ENCODE measurements around the gene OSBPL6.

The OSBPL6 gene

GRCh38 chr2:178199334-178199733 lies 5.0 kb downstream of the OSBPL6 start:
- no peak for DNase-seq

DNA sequence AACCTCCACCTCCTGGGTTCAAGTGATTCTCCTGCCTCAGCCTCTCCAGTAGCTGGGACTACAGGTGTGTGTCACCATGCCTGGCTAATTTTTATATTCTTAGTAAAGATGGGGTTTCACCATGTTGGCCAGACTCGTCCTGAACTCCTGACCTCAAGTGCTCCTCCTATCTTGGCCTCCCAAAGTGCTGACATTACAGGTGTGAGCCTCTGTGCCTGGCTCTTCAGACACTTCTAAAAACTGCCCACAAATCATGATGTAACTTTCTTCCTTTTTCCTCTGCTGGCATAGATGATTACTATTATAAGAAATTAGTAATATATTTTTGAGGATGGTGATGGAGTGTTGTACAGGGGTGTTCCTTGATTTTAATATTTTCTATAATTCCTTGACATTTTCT lies 6.0 kb downstream of the OSBPL6 start:
- DNase-seq = no peak

- DNase-seq = no peak
Measured at GRCh38 chr2:178202927-178203326, 8.6 kb downstream of the OSBPL6 start.

DNA sequence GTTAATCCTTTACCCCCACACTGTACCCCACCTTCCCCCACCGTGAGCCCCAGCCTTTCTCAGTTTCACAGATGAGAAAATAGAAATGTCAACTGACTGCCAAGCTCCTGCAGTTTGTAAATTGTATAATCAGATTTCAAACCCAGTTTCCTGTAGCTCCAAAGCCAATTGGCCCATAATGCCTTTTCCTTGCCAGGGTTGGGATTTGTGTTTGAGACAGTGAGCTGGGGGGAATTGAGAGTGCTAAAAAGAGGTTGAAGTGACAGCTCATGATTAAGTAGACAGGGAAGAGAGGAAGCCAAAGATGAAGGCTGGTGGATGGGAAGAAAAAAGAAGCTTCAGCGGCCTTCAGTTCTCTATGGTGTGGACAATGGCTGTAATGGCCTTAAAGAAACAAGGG lies 10.7 kb downstream of the OSBPL6 start:
- no peak for DNase-seq

- DNase-seq = peak; percentile 79
Measured at GRCh38 chr2:178205853-178206521, 11.7 kb downstream of the OSBPL6 start.

DNA sequence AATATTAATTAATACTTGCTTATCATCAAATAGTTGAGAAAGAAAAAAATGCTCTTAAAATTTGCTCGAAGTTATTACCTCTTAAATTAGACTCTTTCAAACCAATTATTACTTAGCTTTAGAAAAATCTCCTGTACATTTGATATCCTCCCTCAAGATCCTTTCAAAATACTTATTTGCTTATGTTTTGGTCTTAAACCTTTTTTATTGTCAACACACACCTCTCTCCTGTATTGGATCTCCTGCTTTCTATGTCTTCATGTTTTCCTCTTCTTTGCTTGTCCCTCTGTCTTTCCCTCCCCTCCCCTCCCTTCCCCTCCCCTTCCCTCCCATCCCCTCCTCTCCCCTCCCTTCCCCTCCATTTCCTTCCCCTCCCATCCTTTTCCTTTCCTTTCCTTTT lies 14.0 kb downstream of the OSBPL6 start:
- no peak for DNase-seq

DNA sequence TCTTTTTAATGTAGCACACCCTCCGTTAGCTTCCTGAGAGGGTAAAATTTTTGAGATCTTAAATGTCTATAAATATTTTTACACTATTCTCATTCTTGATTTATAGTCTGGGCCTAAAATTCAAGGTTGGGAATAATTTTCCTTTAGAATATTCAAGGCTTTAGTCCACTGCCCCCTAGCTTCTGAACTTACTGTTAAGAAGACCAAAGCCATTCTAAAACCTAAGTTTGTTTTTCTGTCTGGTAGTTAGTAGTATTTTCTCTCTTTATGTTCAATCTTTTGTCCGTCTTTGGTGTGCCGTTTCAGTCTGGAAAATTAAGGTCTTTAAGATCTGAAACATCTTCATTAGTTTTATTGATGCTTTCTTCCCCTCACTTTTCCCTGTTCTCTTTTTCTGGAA lies 14.5 kb downstream of the OSBPL6 start:
- peak; percentile 49 for DNase-seq

GRCh38 chr2:178211460-178211859 lies 17.1 kb downstream of the OSBPL6 start:
- no peak for DNase-seq

DNA sequence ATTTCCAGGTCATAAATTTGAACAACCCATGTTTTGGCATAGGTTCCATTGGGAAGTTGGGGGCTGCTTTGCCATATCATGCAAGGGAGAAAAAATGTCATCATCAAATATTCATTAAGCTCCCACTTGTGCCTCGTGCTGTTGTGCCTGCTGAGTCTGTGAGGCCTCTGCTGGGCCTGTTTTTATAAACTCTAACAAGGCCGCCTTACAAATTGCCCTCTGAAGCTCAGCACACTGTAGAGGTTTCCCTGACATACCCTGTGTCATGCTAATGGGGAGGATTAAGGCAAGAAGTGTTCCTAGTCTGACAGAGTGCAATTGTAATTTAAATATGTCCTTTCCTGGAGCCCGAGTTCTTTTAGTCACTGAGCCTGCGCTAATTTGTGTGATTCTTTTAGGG lies 17.6 kb downstream of the OSBPL6 start:
- DNase-seq = no peak

DNA sequence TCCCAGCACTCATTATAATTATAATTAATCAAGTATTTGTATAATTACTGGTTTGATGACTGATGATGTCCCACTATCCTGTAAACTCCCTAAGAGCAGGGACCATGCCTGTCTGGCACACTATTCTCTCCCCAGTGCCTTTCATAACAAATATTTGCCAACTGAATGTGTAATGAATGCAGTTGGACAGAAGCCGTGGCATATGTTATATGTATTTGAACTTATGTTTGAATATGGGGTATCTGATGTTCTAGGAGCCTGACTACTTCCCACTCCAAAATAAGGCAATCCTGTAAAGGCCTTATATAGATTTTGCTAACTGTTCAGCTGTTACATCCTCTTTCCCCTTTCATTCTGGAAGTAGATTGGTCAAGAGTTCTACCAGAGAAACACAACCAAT lies 19.7 kb downstream of the OSBPL6 start:
- no peak for DNase-seq

- DNase-seq = no peak
Measured at GRCh38 chr2:178219247-178219646, 24.9 kb downstream of the OSBPL6 start.

GRCh38 chr2:178220814-178221213 lies 26.5 kb downstream of the OSBPL6 start:
- no peak for DNase-seq

DNA sequence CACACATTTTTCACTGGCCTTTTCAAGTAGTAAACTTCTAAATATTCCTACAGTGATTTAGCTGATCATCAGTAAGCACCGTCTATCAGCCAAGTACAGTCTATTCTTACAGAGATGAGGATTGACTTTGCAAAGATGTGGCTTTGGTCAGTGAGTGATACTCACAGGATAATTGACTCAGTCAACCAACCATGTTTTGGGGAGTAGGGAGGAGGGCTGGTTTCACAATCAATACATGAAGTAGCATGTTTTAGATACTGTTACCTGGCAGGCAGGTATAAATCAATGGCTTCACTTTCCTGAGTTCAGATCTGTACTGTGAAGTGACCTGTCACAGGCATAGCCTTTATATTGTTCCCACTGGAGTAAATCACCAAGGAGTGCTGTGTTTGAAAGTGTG lies 27.2 kb downstream of the OSBPL6 start:
- DNase-seq = no peak

GRCh38 chr2:178223806-178224205 lies 29.5 kb downstream of the OSBPL6 start:
- DNase-seq = no peak

DNA sequence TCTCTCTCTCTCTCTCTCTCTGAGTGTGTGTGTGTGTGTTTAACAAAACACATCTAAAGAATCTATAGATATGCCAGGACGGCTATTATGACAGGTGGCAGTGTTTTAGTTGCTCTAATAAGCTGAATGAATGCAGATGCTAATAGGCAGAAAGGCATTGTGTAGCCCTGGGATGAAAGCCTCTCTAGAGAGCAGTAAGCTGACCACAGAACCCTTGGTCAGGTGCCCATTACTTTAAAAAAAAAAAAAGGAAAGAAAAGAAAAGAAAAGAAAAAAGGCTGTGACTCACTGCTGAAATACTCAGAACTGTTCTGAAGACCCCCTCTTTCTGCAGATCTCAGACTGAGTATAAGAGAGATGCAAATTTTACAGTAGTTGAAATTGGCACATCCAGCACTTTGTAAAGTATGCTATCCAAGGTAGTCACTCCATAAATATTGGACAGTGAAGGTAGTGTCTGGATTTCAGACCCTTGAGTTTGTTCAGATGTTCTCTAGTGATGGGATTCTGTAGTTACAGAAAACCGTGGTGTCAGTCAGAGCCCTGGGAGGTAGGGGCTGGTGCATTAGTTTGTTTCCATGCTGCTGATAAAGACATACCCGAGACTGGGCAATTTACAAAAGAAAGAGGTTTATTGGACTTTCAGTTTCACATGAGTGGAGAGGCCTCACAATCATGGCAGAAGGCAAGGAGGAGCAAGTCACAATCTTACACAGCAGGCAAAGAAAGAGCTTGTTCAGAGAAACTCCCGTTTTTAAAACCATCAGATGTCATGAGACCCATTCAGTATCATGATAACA lies 30.9 kb downstream of the OSBPL6 start:
- DNase-seq = no peak

- DNase-seq = peak; percentile 62
Measured at GRCh38 chr2:178227187-178227586, 32.9 kb downstream of the OSBPL6 start.

DNA sequence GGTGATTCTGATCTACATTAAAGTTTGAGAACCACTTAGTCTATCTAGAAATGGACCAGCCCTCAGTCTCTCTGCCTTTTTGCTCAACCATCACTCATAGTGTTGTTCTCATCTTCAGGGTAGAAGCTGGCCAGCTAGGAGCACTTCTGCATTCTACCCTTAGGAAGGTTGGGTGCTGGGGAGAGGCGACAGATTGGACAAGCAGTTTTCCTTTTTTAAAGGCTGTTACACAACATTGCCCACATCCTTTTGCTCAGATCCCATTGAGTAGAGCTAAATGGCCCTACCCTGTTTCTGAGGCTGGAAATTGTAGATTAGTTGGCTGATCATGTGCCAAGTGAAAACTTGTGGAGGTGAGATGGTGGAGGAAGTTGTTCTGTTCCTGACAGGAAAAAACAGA lies 35.6 kb downstream of the OSBPL6 start:
- DNase-seq = no peak

DNA sequence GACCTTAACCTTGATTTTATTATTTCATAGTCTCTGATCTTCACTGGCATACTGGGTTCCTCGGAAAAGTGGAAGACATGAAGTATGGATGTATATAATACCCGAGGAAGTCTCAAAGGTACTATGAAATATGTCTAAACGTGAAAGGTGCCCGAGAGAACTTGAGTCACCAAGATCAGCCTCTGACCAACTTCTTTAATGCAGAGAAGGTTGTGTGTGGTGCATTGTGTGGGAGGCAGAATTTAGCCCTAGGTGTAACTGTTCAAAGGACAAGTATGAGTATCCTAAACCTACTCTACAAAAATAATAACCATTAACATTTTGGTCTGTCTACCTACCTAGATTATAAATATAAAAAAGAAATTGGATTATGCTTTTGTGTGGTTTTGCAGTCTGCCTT lies 36.1 kb downstream of the OSBPL6 start:
- DNase-seq = no peak

GRCh38 chr2:178233428-178233827 lies 39.1 kb downstream of the OSBPL6 start:
- peak; percentile 56 for DNase-seq

DNA sequence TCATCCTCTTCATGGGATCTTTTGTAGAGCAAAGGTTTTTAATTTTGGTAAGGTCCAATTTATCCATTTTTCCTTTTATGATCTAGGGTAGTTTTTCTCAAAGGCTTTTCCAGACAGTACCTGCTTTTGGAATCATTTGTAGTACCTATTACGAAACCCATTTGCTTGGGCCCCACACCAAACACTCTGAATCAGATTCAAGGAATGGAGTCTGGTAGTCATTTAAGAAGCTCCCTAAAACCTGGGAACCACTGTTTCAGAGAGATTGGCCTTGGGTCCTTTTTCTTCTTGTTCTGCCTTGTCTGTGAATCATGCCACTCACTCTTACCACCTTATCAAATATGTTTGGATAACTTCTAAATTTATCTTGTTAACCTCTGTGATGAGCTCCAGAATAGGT lies 40.3 kb downstream of the OSBPL6 start:
- peak; percentile 73 for DNase-seq

- peak; percentile 20 for DNase-seq
Measured at GRCh38 chr2:178237488-178238153, 43.3 kb downstream of the OSBPL6 start.

DNA sequence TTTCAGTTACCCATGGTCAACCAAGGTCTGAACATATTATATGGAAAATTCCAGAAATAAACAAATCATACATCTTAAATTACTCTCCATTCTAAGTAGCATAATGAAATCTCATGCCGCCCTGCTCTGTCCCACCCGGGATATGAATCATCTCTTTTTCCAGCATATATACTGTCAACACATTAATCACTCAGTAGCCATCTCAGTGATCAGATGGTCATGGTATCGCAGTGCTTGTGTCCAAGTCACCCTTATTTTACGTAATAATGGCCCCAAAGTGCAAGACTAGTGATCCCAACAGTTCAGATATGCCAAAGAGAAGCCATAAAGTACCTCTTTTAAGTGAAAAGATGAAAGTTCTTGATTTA lies 43.8 kb downstream of the OSBPL6 start:
- DNase-seq = peak; percentile 81

- DNase-seq = no peak
Measured at GRCh38 chr2:178238750-178239149, 44.4 kb downstream of the OSBPL6 start.
